GM21786 (cell line): ENCODE results near the gene STX10.

Source experiments
- ATAC-seq: cut with Tn5 transposase; IDR thresholded peaks from one replicate; pipeline ENCODE4 v1.9.1; 2021; ENCODE audit not compliant: unreplicated experiment

The STX10 gene

GRCh38 chr19:13101590-13102415, 48.4 kb downstream of the STX10 start:
- no peak for ATAC-seq

DNA sequence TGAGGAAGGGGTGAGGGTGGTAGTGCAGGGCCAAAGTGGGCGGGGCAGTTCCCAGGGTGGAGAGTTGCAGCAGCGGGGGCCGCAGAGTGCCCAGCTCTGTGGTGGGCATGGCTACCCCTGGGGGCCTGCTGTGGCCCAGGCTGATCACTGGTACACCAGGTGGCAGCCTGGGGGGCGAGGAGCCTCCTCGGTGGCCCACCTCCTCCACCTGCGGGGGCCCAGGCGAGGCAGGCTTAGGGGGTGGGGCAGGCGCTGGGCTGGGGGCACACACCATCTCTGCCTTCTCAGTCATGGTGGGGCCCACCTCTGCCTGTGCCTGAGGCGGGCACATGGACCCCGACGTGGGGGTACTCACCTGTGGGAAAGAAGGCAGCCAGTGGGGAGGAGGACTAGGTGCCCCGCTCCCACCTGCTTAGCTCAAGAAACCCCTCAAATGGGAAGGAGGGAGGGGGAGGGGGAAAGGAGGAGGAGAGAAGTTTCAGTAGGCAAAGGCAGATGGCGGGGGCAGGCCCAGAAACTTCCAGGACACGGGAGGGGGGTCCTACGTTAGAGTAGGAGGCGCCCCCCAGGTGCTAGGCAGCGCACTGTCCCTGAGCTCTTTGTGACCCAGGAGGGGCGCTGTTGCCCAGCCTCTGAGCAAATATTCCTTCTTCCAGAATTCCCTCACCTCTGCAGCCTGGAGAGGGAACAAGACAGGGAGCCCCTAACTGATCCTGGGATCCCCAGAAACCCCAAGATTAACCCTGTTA, 49.2 kb downstream of the STX10 start:
- ATAC-seq = no peak

- ATAC-seq = no peak
These were observed 50.1 kb downstream of the STX10 start for GRCh38 chr19:13100031-13100588.

DNA sequence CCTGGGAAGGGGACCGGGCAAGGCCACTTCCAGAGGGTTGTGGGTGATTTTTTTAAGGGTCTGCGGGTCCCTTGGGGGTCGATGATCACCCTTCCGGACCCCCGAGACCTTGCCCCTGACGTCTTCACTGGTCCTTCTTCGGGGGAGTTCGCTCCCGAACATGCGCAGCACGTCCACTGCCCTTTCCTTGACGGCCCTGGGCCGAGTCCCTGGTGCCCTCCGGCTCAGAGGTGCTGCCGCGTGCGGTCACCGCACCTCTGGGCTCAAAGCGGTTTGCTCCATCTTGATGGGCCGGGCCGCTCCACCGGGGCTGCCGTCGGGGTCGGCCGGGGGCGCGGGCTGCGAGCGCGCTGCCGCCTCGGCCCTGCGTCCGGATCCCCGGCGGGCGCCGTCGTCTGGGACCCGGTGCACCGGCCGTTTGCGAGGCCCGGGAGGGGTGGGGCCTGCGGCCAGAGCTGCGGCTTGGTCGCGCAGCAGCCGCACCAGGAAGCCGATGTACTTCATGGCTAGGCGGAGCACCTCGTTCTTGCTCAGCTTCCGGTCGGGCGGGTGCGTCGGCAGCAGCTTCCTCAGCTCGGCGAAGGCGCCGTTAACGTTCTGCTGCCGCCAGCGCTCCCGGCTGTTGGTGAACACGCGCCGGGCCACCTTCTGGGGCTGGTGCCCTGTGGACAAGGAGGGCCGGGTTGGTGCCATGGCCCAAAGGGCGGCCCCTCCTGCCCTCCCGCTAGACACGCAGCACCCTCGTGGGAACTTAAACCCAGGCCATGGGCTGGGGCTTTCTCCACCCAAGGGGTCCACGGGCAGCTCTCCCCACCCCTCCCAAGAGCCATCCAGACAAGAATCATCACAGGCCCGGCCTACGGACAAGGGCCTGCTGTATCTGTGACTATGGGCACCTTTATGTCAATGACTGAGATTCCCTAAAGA, 50.8 kb downstream of the STX10 start:
- ATAC-seq = no peak

- ATAC-seq = no peak
These were observed 51.7 kb downstream of the STX10 start for GRCh38 chr19:13098277-13099072.

- no peak for ATAC-seq
These were observed 52.5 kb downstream of the STX10 start for GRCh38 chr19:13097463-13098258.

- ATAC-seq = no peak
These were observed 53.1 kb downstream of the STX10 start for GRCh38 chr19:13097033-13097462.

DNA sequence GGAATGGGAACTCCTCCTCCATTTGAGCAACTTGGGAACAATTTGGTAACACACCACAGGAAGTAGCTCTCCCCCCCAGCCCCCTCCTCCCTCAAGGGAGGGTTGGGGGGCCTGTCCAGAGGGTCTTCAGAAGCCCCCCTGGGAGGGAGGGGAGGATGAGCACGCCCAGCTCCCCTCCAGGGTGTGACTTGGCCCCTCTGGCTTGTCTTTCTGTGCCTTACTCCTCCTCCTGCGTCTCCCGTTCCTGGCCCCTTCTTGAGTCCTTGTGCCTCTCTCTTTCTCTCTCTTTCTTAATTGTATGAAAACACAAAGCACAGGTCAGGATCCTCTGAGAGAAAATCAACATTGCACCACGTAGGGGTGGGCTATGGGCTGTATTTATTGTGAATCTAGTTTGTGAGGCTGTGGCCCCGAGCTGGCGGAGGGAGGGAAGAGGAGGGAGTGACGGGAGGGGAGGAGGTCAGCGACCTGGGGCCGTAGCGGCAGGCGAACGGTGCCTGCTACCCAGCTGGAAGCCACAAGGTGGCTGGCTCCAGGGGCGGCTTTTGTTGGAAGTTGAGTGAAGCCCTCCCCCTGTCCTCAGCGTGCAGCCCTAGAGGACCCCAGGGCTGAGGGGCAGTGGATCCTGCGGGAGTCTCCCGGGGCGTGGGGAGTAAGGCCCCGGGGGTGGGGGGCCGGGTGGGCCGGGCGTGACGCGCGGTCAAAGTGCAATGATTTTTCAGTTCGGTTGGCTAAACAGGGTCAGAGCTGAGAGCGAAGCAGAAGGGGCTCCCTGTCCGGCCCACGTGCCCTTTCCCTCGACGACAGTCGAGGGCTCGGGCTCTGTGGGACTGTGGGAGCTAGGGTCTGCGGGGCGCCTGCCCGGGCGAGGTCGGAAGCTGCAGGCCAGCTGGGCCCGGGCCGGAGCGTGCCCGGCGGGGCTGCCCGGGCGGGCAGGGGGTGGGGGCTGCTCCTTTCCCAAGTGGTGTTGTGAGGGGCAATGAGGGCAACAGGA, 53.9 kb downstream of the STX10 start:
- ATAC-seq = no peak

DNA sequence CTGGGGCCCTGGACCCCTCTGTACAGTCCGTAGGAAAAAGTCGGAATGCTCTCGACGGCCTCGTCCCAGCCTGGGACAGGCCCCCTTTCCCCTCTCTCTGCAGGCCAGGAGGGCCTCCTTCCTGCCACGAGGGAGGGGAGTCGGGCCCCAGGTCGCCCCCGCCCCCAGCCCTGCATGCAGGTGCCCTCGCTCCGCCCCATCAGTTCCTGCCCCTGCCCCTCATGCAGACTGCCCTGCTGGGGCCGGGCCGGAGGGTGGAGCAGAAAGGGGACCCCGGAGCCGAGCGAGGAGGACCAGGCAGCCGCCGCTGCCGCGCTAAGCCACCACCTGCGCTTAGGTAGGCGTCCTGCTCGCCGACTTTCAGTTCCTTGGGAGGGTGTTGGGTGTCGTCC, 54.8 kb downstream of the STX10 start:
- ATAC-seq = no peak

DNA sequence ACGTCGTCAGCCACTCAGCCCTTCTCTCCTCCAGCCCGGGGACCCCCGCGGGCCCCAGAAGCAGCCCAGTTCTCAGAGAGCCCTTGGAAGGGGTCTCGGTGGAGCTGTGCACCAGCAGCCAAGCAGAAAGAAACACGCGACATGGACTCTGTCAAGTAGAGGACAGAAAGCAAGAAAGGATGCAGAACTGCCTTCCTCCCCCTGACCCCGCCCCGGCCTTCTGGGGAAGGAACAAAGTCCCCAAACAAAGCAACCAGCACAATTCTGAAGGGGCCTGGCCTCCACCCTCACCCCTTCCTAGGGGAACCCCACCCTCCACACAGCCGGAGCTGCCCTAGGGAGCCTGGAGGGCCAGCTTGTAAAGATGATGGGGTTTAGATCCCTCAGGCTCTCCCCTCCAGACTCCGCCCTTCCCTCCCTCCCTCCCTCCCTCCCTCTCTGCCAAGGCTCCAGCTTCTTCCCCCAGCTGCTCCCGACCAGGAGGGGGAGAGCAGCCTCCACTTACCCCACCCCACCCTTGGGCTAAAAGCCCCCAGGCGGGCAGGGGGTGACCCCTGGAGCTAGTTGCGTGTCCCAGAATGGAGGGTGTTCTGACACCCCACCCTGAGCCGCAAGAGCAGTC, 55.3 kb downstream of the STX10 start:
- ATAC-seq = no peak

DNA sequence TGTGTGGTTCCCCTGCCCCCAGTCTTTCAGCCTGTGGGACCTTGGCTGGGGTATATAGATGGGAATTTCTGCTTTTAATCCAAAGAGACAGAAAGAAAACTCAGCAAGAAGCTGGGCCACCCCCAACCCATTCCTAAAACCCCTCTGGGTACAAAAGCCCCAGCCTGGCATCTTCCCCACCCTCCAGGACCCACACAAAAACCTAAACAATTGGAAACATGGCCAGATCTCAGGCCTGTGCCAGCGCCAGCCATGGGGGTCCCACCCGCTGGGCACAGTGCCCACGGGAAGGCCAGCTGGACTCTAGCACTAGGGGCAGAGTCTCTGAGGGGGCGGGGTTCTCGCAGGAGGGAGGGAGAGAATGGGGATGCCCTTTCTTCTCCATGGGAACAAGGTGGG, 56.1 kb downstream of the STX10 start:
- ATAC-seq = no peak
